CD14-positive monocyte (primary cell): ENCODE measurements around the gene BEST4. TPM values are rescaled to one million over a fixed set of nuclear protein-coding genes. Genes with fewer than 3 reads are reported as not detected.

Source experiments
- DNase-seq, 3 donors: peaks; one replicate each; pipeline ENCODE4 v3.0.0-alpha.2; 2011 to 2022
- H2AFZ ChIP-seq: 2 replicates; pipeline ENCODE4 v1.6.0; 2012; ENCODE audit warnings: mild to moderate bottlenecking, low read depth, low read length, inconsistent platforms; ENCODE audit not compliant: insufficient read depth, poor library complexity, severe bottlenecking
- H3K27ac ChIP-seq, 2 donors: 1 replicate in 1 of 2; 2 replicates in 1 of 2; pipeline ENCODE4 v1.5.1; 2012 to 2013; ENCODE audit warnings: low read length in 2 of 2, control low read depth in 1 of 2, inconsistent platforms in 1 of 2, low read depth in 1 of 2, mild to moderate bottlenecking in 1 of 2
- H3K27me3 ChIP-seq, 2 donors: one replicate each; pipeline versions ENCODE4 v1.6.0 to v1.6.1; 2011 to 2013; ENCODE audit warnings: low read length in 2 of 2; ENCODE audit not compliant: control insufficient read depth in 2 of 2, insufficient read depth in 2 of 2
- H3K36me3 ChIP-seq, 2 donors: replicated peaks in 1 of 2; 1 replicate in 1 of 2; 2 replicates in 1 of 2; pipeline versions ENCODE4 v1.5.1 to v1.6.1; 2012 to 2013; ENCODE audit warnings: low read length in 2 of 2, control low read depth in 1 of 2, inconsistent platforms in 1 of 2, mild to moderate bottlenecking in 1 of 2; ENCODE audit not compliant: insufficient read depth in 2 of 2, control insufficient read depth in 1 of 2
- H3K4me1 ChIP-seq, 2 donors: 1 replicate in 1 of 2; 2 replicates in 1 of 2; pipeline versions ENCODE4 v1.5.1 to v1.6.1; 2012 to 2013; ENCODE audit warnings: low read length in 2 of 2, control low read depth in 1 of 2, inconsistent platforms in 1 of 2, mild to moderate bottlenecking in 1 of 2, moderate library complexity in 1 of 2; ENCODE audit not compliant: insufficient read depth in 2 of 2, control insufficient read depth in 1 of 2
- H3K4me2 ChIP-seq: replicated peaks from 2 replicates; pipeline ENCODE3; 2012; ENCODE audit warnings: low read length, moderate library complexity, mild to moderate bottlenecking; ENCODE audit not compliant: poor library complexity, severe bottlenecking; ENCODE audit errors: extremely low read depth
- H3K4me3 ChIP-seq, 3 experiments: fragments of 200-600 bp in 1 of 3; sonication (generic) in 1 of 3; replicated peaks in 1 of 3; 1 replicate in 2 of 3; 2 replicates in 1 of 3; pipeline ENCODE4 v1.5.1; 2011 to 2013; ENCODE audit warnings: low read length in 3 of 3, mild to moderate bottlenecking in 3 of 3, control low read depth in 2 of 3, low read depth in 2 of 3, inconsistent platforms in 1 of 3, moderate library complexity in 1 of 3
- H3K79me2 ChIP-seq: 2 replicates; pipeline ENCODE4 v1.6.0; 2012; ENCODE audit warnings: mild to moderate bottlenecking, control low read depth, inconsistent platforms, low read length, moderate library complexity; ENCODE audit not compliant: insufficient read depth
- H3K9ac ChIP-seq: 2 replicates; pipeline ENCODE4 v1.6.0; 2017; ENCODE audit warnings: low read length, mild to moderate bottlenecking; ENCODE audit not compliant: insufficient read depth, poor library complexity, severe bottlenecking
- H3K9me3 ChIP-seq, 2 donors: replicated peaks in 1 of 2; 1 replicate in 1 of 2; 2 replicates in 1 of 2; pipeline versions ENCODE4 v1.5.1 to v1.6.1; 2012 to 2013; ENCODE audit warnings: low read length in 2 of 2, control low read depth in 1 of 2; ENCODE audit not compliant: control insufficient read depth in 1 of 2, insufficient read depth in 1 of 2
- H4K20me1 ChIP-seq: 2 replicates; pipeline ENCODE4 v1.6.0; 2012; ENCODE audit warnings: mild to moderate bottlenecking, low read length, control low read depth, moderate library complexity; ENCODE audit not compliant: insufficient read depth
- H3K27ac Mint-ChIP-seq, 7 donors: one replicate each; pipeline ENCODE4 v1.8.0; 2020; ENCODE audit warnings: mild to moderate bottlenecking in 7 of 7, mixed read lengths in 7 of 7, moderate library complexity in 6 of 7, inconsistent platforms in 2 of 7
- H3K27me3 Mint-ChIP-seq, 3 donors: one replicate each; pipeline ENCODE4 v1.8.0; 2021 to 2022; ENCODE audit warnings: low read depth in 3 of 3, mild to moderate bottlenecking in 3 of 3, mixed read lengths in 3 of 3, moderate library complexity in 3 of 3, inconsistent platforms in 1 of 3
- H3K36me3 Mint-ChIP-seq, 2 donors: one replicate each; pipeline ENCODE4 v1.8.0; 2020; ENCODE audit warnings: mixed read lengths in 2 of 2, inconsistent platforms in 1 of 2, mild to moderate bottlenecking in 1 of 2
- H3K4me1 Mint-ChIP-seq: one replicate; pipeline ENCODE4 v1.8.0; 2020; ENCODE audit warnings: mild to moderate bottlenecking, mixed read lengths
- H3K4me3 Mint-ChIP-seq, 2 donors: one replicate each; pipeline ENCODE4 v1.8.0; 2020; ENCODE audit warnings: mild to moderate bottlenecking in 2 of 2, mixed read lengths in 2 of 2, moderate library complexity in 1 of 2
- H3K9me3 Mint-ChIP-seq, 7 donors: one replicate each; pipeline ENCODE4 v1.8.0; 2020 to 2022; ENCODE audit warnings: mixed read lengths in 7 of 7, mild to moderate bottlenecking in 6 of 7, moderate library complexity in 6 of 7, inconsistent platforms in 2 of 7
- WGBS: methylation state at CpG from one replicate; pipeline ENCODE4 v1.1.5; 2013; ENCODE audit warnings: missing lambda C conversion rate; ENCODE audit not compliant: insufficient coverage; 5-methylcytosine and 5-hydroxymethylcytosine counted together
- intact Hi-C, 2 donors: fragments of 100-400 bp; cut with micrococcal nuclease; formaldehyde crosslinking; loops; one replicate each; pipeline versions ENCODE4 v1.15.0 to v1.15.1; 2023
- polyA plus RNA-seq, 3 donors: library from polyadenylated mRNA; depleted of rRNA in 1 of 3; unstranded in 2 of 3; stranded (reverse) in 1 of 3; fragments of 300-500 nt in 2 of 3; fragments of >200 nt in 1 of 3; fragmentation: Illumina TruSeq in 2 of 3; gene quantifications; 1 replicate in 2 of 3; 2 replicates in 1 of 3; pipeline ENCODE4 v1.2.3, GENCODE V29; 2012 to 2021
- TF ChIP-seq, protein P1 (sequence below): fragments of 200-600 bp; IDR thresholded peaks from one replicate; pipeline ENCODE4 v1.8.0; 2022; ENCODE audit warnings: antibody characterized with exemption, mild to moderate bottlenecking

Gene BEST4
- polyA plus RNA-seq, 3 donors = 0.19 TPM; not detected in 2

DNA sequence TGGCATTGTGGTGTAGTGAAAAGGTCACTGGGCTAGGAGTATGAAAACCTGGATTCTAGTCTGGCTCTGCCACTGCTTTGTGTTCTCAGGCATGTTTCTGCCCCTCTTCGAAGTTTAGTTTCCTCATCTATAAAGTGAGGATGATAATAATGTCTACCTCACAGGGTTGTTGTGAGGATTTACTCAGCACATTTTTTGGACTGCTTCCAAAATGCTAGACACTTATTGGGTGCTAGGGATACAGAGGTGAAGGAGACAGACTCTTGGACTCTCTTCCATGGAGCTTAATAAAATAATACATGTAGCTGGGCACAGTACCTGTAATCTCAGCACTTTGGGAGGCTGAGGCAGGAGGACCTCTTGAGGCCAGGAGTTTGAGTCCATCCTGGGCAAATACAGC lies 44.8 kb downstream of the BEST4 start:
- no peak overlapping the region for H2AFZ ChIP-seq
- H4K20me1 ChIP-seq = no peaks in the 10 kb centered on the region
- H3K9ac ChIP-seq = no peak overlapping the region
- peaks cover 21% of the 10 kb centered on the region for H3K4me1 Mint-ChIP-seq
- H3K9me3 ChIP-seq = no peaks in the 10 kb centered on the region
- peaks cover 0 to 2% (median 0%) of the 10 kb centered on the region in 7 donors for H3K9me3 Mint-ChIP-seq
- H3K36me3 ChIP-seq = peaks cover 18 to 47% of the 10 kb centered on the region in 2 donors
- H3K27me3 ChIP-seq = no peaks in the 10 kb centered on the region
- no peak overlapping the region for H3K4me3 Mint-ChIP-seq
- no peak overlapping the region for H3K4me2 ChIP-seq
- no peaks in the 10 kb centered on the region for H3K27me3 Mint-ChIP-seq
- no CpG with 5 or more reads among the region's 1 CpG for WGBS
- H3K36me3 Mint-ChIP-seq = peaks cover 21 to 55% of the 10 kb centered on the region in 2 donors
- TF ChIP-seq, protein P1, sequence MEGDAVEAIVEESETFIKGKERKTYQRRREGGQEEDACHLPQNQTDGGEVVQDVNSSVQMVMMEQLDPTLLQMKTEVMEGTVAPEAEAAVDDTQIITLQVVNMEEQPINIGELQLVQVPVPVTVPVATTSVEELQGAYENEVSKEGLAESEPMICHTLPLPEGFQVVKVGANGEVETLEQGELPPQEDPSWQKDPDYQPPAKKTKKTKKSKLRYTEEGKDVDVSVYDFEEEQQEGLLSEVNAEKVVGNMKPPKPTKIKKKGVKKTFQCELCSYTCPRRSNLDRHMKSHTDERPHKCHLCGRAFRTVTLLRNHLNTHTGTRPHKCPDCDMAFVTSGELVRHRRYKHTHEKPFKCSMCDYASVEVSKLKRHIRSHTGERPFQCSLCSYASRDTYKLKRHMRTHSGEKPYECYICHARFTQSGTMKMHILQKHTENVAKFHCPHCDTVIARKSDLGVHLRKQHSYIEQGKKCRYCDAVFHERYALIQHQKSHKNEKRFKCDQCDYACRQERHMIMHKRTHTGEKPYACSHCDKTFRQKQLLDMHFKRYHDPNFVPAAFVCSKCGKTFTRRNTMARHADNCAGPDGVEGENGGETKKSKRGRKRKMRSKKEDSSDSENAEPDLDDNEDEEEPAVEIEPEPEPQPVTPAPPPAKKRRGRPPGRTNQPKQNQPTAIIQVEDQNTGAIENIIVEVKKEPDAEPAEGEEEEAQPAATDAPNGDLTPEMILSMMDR = no peak
- H3K4me1 ChIP-seq = peaks cover 15 to 21% of the 10 kb centered on the region in 2 donors
- no peak overlapping the region for H3K4me3 ChIP-seq
- no peak for DNase-seq
- H3K27ac Mint-ChIP-seq = peak overlapping the region in 2 of 7 donors; percentile 15 to 55
- H3K27ac ChIP-seq = peak overlapping the region in 1 of 2 donors; percentile 59
- intact Hi-C loops = loop anchor here in 1 of 2 donors (5.0 kb wide), 1 partner anchor 34 kb away; the partner anchor contains the start of gene RPS8
- H3K79me2 ChIP-seq = peaks cover 74% of the 10 kb centered on the region

DNA sequence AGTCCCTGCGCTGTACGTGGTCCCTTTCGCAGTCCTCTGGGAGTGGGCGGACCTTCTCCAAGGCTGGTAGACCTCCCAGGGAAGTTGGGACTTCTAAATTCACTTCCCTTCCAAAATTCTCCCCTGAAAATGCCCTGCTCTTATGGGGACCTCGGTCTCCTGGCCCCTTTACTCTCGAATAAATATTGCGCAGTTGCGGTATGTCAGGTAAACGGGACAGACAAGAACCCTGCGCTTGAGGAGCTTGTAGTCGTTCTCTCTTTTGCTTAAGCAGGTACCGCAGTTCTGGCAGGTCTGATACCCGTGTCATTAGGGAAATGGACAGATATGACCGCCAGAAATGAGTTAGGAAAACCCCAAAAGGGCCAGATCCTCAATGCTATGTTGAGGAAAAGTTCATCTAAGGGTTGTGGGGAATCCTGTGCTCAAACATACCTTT lies 47.8 kb downstream of the BEST4 start:
- Histone ChIP-seq H4K20me1 (no peaks in the 10 kb centered on the region), H3K9me3 (no peaks in the 10 kb centered on the region), H3K4me1 (peaks cover 15 to 21% of the 10 kb centered on the region in 2 donors), H3K79me2 (peaks cover 49% of the 10 kb centered on the region), H3K27ac (peak overlapping the region in 1 of 2 donors; percentile 95), H3K27me3 (no peaks in the 10 kb centered on the region), H3K36me3 (peaks cover 4 to 24% of the 10 kb centered on the region in 2 donors), H3K4me2 (peak overlapping the region; percentile 98), H3K9ac (no peak overlapping the region), H2AFZ (peak overlapping the region; percentile 90), H3K4me3 (peak overlapping the region; percentile 51 to 93 (median 73))
- H3K27me3 Mint-ChIP-seq = peaks cover 0 to 5% (median 0%) of the 10 kb centered on the region in 3 donors
- peaks cover 23% of the 10 kb centered on the region for H3K4me1 Mint-ChIP-seq
- no peak for DNase-seq
- H3K9me3 Mint-ChIP-seq = peaks cover 0 to 2% (median 0%) of the 10 kb centered on the region in 7 donors
- TF ChIP-seq, protein P1 = no peak
- peak overlapping the region in 5 of 7 donors; percentile 59 to 98 (median 95) for H3K27ac Mint-ChIP-seq
- peaks cover 15 to 35% of the 10 kb centered on the region in 2 donors for H3K36me3 Mint-ChIP-seq
- peak overlapping the region; percentile 95 to 96 for H3K4me3 Mint-ChIP-seq
- 4% methylated on average over 13 of the region's 14 CpGs for WGBS
- intact Hi-C loops = loop anchor here in 1 of 2 donors (5.0 kb wide), 1 partner anchor 37 kb away; the partner anchor contains the start of gene RPS8
